Activated naive CD8-positive, alpha-beta T cell treated with anti-CD3 and anti-CD28 coated beads, Interleukin-2, amount 50 U/mL, for 24 hours (primary cell): Measurements from ENCODE around the gene ETFA.

ENCODE experiments used
- ATAC-seq: fragments of 150-1000 bp; cut with Tn5 transposase; one replicate; pipeline ENCODE4 v1.10.0; 2021
- DNase-seq: peaks from one replicate; pipeline ENCODE4 v3.0.0; 2021
- H3K27ac Mint-ChIP-seq: one replicate; pipeline ENCODE4 v1.8.0; 2021; ENCODE audit warnings: mild to moderate bottlenecking, mixed read lengths
- H3K27me3 Mint-ChIP-seq: one replicate; pipeline ENCODE4 v1.8.0; 2021; ENCODE audit warnings: mixed read lengths
- H3K36me3 Mint-ChIP-seq: one replicate; pipeline ENCODE4 v1.8.0; 2021; ENCODE audit warnings: low read depth, mixed read lengths
- H3K4me1 Mint-ChIP-seq: one replicate; pipeline ENCODE4 v1.8.0; 2021; ENCODE audit warnings: mixed read lengths
- H3K4me3 Mint-ChIP-seq: one replicate; pipeline ENCODE4 v1.8.0; 2021; ENCODE audit warnings: mild to moderate bottlenecking, moderate library complexity, mixed read lengths
- H3K9me3 Mint-ChIP-seq: one replicate; pipeline ENCODE4 v1.8.0; 2021; ENCODE audit warnings: mixed read lengths

ETFA gene

DNA sequence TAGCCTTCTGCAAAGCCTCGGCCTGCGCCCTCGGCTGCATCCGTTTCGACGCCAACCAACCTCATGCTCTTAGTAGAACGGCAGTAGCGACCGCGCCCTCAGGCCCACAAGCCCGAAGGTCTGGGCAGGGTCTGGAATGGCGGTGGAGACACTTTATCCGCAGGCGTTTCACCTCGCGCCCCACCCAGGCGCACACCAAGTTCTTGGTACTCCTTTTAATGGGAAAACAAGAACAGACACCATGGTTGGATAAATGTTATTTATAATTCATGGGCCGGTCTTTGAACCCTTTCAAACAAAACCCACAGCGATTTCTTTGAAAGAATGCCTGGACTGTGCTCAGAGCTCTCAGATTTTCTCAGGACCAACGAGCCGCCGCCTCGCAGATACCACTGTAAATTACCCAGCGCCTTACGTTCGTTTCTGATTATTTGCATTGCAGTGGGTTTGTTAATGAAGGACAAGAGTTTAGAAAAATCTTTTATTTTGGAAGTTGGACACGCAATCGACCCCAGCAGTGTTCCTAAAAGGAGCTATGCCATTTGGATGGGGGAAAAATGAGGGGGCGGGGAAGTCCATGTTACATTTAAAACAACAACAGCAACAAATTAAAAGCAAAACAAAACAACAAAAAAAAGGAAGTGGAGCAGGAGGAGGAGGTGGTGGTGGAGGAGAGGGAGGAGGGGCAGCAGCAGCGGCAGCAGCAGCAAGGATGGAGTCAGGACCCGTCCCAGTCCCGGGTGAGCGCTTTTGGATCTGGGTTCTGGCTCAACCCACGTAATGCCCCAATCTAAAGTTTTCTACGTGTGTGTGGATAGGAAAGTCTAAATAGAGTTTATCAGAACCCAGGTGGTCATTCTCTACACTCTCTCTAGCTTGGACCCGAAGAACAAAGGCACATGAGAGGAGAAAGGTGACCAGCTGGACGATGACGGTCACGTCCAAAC, 24.3 kb upstream of the ETFA start:
- Mint-ChIP-seq H3K27me3 (peaks cover 74% of the 10 kb centered on the region), H3K4me3 (peak overlapping the region; percentile 69), H3K36me3 (no peaks in the 10 kb centered on the region), H3K27ac (peak overlapping the region; percentile 59), H3K9me3 (no peaks in the 10 kb centered on the region), H3K4me1 (peaks cover 43% of the 10 kb centered on the region)
- ATAC-seq (no peak), DNase-seq (no peak)

GRCh38 chr15:76334438-76335306, 23.4 kb upstream of the ETFA start:
- ATAC-seq (no peak), DNase-seq (no peak)
- Mint-ChIP-seq H3K27me3 (peaks cover 72% of the 10 kb centered on the region), H3K9me3 (no peaks in the 10 kb centered on the region), H3K36me3 (no peaks in the 10 kb centered on the region), H3K27ac (no peak overlapping the region), H3K4me3 (peak overlapping the region; percentile 69), H3K4me1 (peaks cover 34% of the 10 kb centered on the region)

GRCh38 chr15:76333720-76334437, 22.6 kb upstream of the ETFA start:
- Mint-ChIP-seq H3K27me3 (peaks cover 69% of the 10 kb centered on the region), H3K27ac (no peak overlapping the region), H3K4me1 (peaks cover 29% of the 10 kb centered on the region), H3K36me3 (no peaks in the 10 kb centered on the region), H3K9me3 (no peaks in the 10 kb centered on the region), H3K4me3 (no peak overlapping the region)
- ATAC-seq: no peak
- DNase-seq: no peak

GRCh38 chr15:76333309-76333708, 22.0 kb upstream of the ETFA start:
- Mint-ChIP-seq H3K4me1 (peaks cover 23% of the 10 kb centered on the region), H3K27me3 (peaks cover 64% of the 10 kb centered on the region), H3K9me3 (no peaks in the 10 kb centered on the region), H3K27ac (no peak overlapping the region), H3K36me3 (no peaks in the 10 kb centered on the region), H3K4me3 (no peak overlapping the region)
- DNase-seq (no peak), ATAC-seq (no peak)

- H3K27me3 Mint-ChIP-seq: peaks cover 67% of the 10 kb centered on the region
- DNase-seq: no peak
- H3K4me3 Mint-ChIP-seq: no peak overlapping the region
- H3K36me3 Mint-ChIP-seq: no peaks in the 10 kb centered on the region
- H3K27ac Mint-ChIP-seq: no peak overlapping the region
- ATAC-seq: no peak
- no peaks in the 10 kb centered on the region for H3K9me3 Mint-ChIP-seq
- peaks cover 23% of the 10 kb centered on the region for H3K4me1 Mint-ChIP-seq
These were observed 21.5 kb upstream of the ETFA start for GRCh38 chr15:76332796-76333195.

DNA sequence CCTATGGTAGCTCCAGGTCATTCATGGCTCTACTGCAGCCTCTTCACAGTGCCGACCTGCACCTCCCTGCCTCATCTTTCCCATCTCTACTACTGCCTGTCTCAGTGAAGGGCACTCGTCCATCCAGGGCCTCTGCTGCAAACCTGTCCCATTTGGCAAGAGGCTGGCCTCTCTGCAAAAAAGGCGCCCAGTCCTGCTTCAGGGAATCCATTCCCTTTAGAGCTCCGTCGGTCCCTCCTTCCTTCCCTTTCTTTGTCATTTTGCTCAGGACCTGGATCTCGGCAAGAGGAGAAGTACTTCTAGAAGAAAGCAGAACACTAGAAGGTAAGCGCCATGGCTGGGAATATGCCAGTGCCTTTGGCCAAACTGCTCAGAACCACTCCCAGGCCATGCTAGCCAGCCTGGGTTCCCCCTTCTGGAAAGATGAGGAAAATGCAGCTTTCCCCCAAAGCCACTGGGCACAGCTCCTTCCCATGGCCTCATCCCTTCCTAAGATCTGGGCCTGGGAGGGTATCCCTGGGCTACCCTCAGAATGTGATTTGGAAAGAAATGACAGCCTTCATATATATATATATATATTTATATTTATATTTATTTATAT, 18.9 kb upstream of the ETFA start:
- peaks cover 2% of the 10 kb centered on the region for H3K4me1 Mint-ChIP-seq
- no peaks in the 10 kb centered on the region for H3K36me3 Mint-ChIP-seq
- no peak overlapping the region for H3K4me3 Mint-ChIP-seq
- ATAC-seq (no peak), DNase-seq (no peak)
- H3K9me3 Mint-ChIP-seq: no peaks in the 10 kb centered on the region
- peaks cover 54% of the 10 kb centered on the region for H3K27me3 Mint-ChIP-seq
- no peak overlapping the region for H3K27ac Mint-ChIP-seq

DNA sequence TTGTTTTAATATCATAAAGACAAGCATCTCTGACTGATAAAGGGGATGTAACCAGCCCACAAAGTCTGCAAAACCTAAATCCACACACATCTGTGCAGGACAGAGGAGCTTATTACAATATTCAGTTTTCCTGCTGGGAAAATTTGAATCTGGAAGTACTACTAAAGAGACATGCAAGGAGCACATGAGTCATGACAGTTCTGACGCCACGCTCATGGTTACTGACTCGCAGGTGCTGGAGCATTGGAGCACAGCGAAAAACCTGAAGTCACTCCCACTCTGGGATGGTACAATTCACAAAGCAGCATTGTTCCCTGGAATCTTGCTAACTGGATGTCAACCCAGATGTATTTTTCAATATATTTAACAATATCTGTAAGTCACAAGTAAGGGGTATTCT, 17.7 kb upstream of the ETFA start:
- H3K4me1 Mint-ChIP-seq: no peaks in the 10 kb centered on the region
- no peaks in the 10 kb centered on the region for H3K36me3 Mint-ChIP-seq
- no peak overlapping the region for H3K27ac Mint-ChIP-seq
- H3K4me3 Mint-ChIP-seq: no peak overlapping the region
- peaks cover 45% of the 10 kb centered on the region for H3K27me3 Mint-ChIP-seq
- ATAC-seq (no peak), DNase-seq (no peak)
- no peaks in the 10 kb centered on the region for H3K9me3 Mint-ChIP-seq

GRCh38 chr15:76328106-76328696, 16.9 kb upstream of the ETFA start:
- H3K4me3 Mint-ChIP-seq: no peak overlapping the region
- H3K27ac Mint-ChIP-seq: no peak overlapping the region
- no peaks in the 10 kb centered on the region for H3K9me3 Mint-ChIP-seq
- H3K27me3 Mint-ChIP-seq: peaks cover 48% of the 10 kb centered on the region
- no peaks in the 10 kb centered on the region for H3K4me1 Mint-ChIP-seq
- no peak for DNase-seq
- no peak for ATAC-seq
- H3K36me3 Mint-ChIP-seq: no peaks in the 10 kb centered on the region

- Mint-ChIP-seq H3K27ac (no peak overlapping the region), H3K4me3 (no peak overlapping the region), H3K27me3 (peaks cover 49% of the 10 kb centered on the region), H3K4me1 (no peaks in the 10 kb centered on the region), H3K9me3 (no peaks in the 10 kb centered on the region), H3K36me3 (no peaks in the 10 kb centered on the region)
- DNase-seq (no peak), ATAC-seq (no peak)
These were observed 16.2 kb upstream of the ETFA start for GRCh38 chr15:76327191-76328105.

GRCh38 chr15:76325704-76326103, 14.4 kb upstream of the ETFA start:
- ATAC-seq: no peak
- DNase-seq: no peak
- Mint-ChIP-seq H3K4me3 (no peak overlapping the region), H3K9me3 (no peaks in the 10 kb centered on the region), H3K27ac (no peak overlapping the region), H3K36me3 (no peaks in the 10 kb centered on the region), H3K4me1 (no peaks in the 10 kb centered on the region), H3K27me3 (peaks cover 52% of the 10 kb centered on the region)

DNA sequence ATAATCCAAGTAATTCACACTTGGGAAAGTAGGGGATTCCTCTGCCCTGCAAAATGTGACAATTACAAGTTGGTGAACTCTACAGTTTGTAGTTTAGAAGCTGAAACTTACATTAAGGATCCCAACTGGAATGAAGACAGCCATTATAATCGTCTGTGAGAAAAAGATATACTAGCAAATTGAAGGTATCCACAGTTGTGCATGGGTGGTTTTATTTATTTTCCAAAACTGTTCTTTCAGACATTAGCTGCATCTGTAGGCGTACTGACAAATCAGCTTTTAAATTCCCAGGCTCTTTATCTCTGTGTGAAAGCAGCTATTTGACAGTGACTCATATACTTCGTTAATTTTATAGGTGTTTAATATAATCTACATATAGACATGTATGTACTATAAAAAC, 12.8 kb upstream of the ETFA start:
- H3K27ac Mint-ChIP-seq: no peak overlapping the region
- no peak overlapping the region for H3K4me3 Mint-ChIP-seq
- DNase-seq (no peak), ATAC-seq (no peak)
- H3K27me3 Mint-ChIP-seq: peaks cover 43% of the 10 kb centered on the region
- H3K36me3 Mint-ChIP-seq: no peaks in the 10 kb centered on the region
- no peaks in the 10 kb centered on the region for H3K4me1 Mint-ChIP-seq
- H3K9me3 Mint-ChIP-seq: no peaks in the 10 kb centered on the region

DNA sequence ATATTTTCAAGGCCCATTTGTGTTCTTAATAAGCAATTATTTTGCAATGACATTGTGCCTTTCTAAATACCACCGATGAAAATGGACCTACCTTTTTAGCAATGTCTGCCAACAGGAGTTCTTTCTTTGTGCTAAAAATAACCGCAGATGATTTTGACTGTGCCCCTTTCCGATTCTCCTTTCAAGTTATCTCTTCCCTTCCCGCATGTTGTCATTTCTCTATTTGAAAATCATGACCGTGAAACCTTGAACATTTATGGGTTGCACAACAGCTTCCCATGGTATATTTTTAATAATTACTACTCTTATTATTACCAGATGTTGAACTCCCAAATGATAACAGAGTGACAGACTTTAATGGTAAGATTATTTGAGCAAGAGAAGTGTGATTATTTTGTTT, 10.3 kb upstream of the ETFA start:
- no peak overlapping the region for H3K4me3 Mint-ChIP-seq
- H3K27ac Mint-ChIP-seq: no peak overlapping the region

GRCh38 chr15:76321171-76321570, 9.9 kb upstream of the ETFA start:
- no peak for ATAC-seq
- H3K4me1 Mint-ChIP-seq: no peaks in the 10 kb centered on the region

More for the DNA sequence above, 10.3 kb upstream of the ETFA start:
- no peak for ATAC-seq
- no peaks in the 10 kb centered on the region for H3K9me3 Mint-ChIP-seq
- no peak for DNase-seq
- H3K4me1 Mint-ChIP-seq: no peaks in the 10 kb centered on the region
- H3K36me3 Mint-ChIP-seq: no peaks in the 10 kb centered on the region
- peaks cover 32% of the 10 kb centered on the region for H3K27me3 Mint-ChIP-seq

More at GRCh38 chr15:76321171-76321570, 9.9 kb upstream of the ETFA start:
- Mint-ChIP-seq H3K27me3 (peaks cover 31% of the 10 kb centered on the region), H3K36me3 (no peaks in the 10 kb centered on the region), H3K4me3 (no peak overlapping the region), H3K27ac (no peak overlapping the region), H3K9me3 (no peaks in the 10 kb centered on the region)
- no peak for DNase-seq
